ENCODE measurements around the gene AXIN1.

DNA sequence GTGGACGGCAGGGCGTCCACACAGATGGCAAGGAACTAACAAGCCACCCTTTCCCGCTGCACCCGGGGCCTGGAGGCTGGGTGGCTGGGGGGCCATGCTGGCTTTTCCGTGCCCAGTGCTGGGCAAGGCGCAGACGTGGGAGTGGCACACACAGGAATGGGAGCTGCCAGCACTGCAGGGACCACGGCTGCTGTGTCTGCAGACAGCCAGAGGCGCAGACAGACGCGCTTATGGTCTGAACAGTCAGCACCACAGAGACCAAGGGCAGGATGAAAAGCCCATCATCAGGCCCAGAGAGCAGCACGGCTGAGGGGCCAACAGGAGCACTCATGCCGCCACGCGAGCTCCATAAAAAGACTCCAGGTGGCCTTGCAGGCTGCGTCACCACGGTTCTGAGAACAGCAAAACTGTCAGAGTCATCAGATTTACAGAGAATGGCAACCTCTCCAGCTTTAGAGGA lies 45.6 kb downstream of the AXIN1 start:
- TF ChIP-seq POLR2AphosphoS5 (IDR thresholded peaks at IDR 0.05; ENCODE audit: low read depth, low read length) (no peak), TAF1 (IDR thresholded peaks at IDR 0.05; ENCODE audit: borderline replicate concordance, low read depth, low read length) (no peak)

All from GM12892 (cell line).